A673 (cell line): ENCODE results near the gene FAAP100.

Experiments used
- EZH2 ChIP-seq: fragments of 200-600 bp; sonication (generic); IDR thresholded peaks from 2 replicates; pipeline ENCODE4 v1.6.1; 2017; ENCODE audit warnings: borderline replicate concordance, low read depth, mild to moderate bottlenecking, mixed read lengths, antibody characterized with exemption, low read length; ENCODE audit not compliant: poor library complexity, severe bottlenecking
- TF ChIP-seq, protein P1 (sequence below): fragments of 300-800, 200-600 bp; sonication (generic); conservative IDR thresholded peaks from 2 replicates; pipeline ENCODE4 v1.5.1; 2017; ENCODE audit warnings: low read depth, mild to moderate bottlenecking, antibody characterized with exemption, low read length, moderate library complexity, mixed read lengths

GRCh38 chr17:81583589-81584342, 31.6 kb upstream of the FAAP100 start:
- TF ChIP-seq, protein P1, sequence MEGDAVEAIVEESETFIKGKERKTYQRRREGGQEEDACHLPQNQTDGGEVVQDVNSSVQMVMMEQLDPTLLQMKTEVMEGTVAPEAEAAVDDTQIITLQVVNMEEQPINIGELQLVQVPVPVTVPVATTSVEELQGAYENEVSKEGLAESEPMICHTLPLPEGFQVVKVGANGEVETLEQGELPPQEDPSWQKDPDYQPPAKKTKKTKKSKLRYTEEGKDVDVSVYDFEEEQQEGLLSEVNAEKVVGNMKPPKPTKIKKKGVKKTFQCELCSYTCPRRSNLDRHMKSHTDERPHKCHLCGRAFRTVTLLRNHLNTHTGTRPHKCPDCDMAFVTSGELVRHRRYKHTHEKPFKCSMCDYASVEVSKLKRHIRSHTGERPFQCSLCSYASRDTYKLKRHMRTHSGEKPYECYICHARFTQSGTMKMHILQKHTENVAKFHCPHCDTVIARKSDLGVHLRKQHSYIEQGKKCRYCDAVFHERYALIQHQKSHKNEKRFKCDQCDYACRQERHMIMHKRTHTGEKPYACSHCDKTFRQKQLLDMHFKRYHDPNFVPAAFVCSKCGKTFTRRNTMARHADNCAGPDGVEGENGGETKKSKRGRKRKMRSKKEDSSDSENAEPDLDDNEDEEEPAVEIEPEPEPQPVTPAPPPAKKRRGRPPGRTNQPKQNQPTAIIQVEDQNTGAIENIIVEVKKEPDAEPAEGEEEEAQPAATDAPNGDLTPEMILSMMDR = no peak
- no peak for TF ChIP-seq EZH2
